Measurements from ENCODE around the gene RNASEH2B. TPM values are rescaled to one million over a fixed set of nuclear protein-coding genes. Genes with fewer than 3 reads are reported as not detected.

Gene RNASEH2B
- total RNA-seq, 1 experiment from 2014 or later: 47.3 TPM

DNA sequence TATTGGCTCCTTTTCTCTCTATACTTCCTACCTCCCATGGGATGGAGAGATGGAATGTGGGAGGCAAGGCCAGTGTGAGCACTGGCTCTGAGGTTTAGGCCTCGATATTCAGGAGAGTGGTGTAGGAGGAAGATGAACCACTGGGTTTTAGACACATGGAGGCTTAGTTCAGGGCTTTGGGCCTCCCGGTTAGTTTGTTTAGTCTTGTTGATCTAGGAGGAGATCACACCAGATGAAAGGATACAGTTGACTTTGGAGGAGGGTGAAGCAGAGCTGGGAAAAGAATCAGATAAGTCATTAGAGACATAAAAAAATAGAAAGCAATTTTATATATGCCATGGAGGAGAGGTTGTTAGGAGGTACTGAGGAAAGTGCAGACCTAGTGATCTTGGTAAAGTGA lies 30.9 kb downstream of the RNASEH2B start:
- no peak for DNase-seq
- Histone ChIP-seq H3K36me3 (replicated peaks; ENCODE audit: control insufficient read depth, insufficient read depth, low read length) (no peaks in the 10 kb centered on the region), H3K4me3 (ENCODE audit: insufficient read depth, low read depth, low read length) (no peak overlapping the region), H3K27me3 (ENCODE audit: control insufficient read depth, insufficient read depth, low read length) (no peaks in the 10 kb centered on the region)

DNA sequence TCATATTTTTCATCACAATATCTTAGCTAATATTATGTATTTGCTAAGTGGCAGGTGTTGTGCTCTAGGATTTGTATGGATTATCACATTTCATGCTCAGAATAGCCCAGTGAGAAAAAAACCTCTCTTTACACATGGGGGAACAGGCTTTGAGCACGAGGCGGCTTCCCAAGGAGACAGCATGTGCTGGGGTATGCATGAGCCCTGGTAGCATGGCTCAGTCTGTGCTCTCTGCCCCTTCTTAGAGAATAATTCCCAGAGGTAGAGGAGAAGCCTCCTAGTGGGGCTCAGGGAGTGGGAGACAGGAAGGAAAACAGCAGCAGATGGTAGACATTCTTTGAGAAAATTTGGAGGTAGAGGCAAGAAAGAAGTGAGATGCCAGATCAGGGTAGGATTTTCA lies 31.6 kb downstream of the RNASEH2B start:
- Histone ChIP-seq H3K4me3 (ENCODE audit: insufficient read depth, low read depth, low read length) (no peak overlapping the region), H3K27me3 (ENCODE audit: control insufficient read depth, insufficient read depth, low read length) (no peaks in the 10 kb centered on the region), H3K36me3 (replicated peaks; ENCODE audit: control insufficient read depth, insufficient read depth, low read length) (no peaks in the 10 kb centered on the region)
- no peak for DNase-seq

DNA sequence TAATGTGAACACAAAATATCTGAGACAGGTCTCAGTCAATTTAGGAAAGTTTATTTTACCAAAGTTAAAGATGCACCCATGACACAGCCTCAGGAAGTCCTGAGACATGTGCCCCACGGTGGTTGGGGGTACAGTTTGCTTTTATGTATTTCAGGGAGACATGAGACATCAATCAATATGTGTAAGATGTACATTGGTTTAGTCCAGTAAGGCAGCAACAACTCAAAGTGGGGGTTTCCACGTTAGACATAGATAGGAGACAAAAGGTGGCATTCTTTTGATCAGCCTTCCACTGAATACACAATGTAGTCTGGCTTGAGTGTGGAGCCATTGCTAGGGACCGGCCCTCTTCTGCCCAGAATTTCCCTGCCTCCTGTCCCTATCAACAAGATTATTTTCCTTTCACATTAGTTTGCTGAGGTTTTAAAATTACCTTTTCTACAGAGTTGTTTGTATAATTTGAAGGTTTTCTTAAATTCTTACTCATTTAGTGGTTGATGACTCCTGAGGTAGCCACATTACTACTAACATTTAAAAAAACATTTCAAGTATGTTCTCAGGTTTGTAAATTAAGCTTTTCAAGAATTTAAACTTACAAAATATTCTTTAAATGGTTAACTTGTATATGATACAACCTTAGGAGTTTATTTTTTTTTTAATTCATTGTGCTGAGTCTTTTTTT lies 33.2 kb downstream of the RNASEH2B start:
- no peak overlapping the region for H3K4me3 ChIP-seq (ENCODE audit: insufficient read depth, low read depth, low read length)
- DNase-seq: no peak
- H3K36me3 ChIP-seq (replicated peaks; ENCODE audit: control insufficient read depth, insufficient read depth, low read length): no peaks in the 10 kb centered on the region
- no peaks in the 10 kb centered on the region for H3K27me3 ChIP-seq (ENCODE audit: control insufficient read depth, insufficient read depth, low read length)

- peaks cover 1% of the 10 kb centered on the region; the same call in 1 of the 2 replicates for H3K36me3 ChIP-seq (replicated peaks; ENCODE audit: control insufficient read depth, insufficient read depth, low read length)
- DNase-seq: no peak
- no peaks in the 10 kb centered on the region for H3K27me3 ChIP-seq (ENCODE audit: control insufficient read depth, insufficient read depth, low read length)
- no peak overlapping the region for H3K4me3 ChIP-seq (ENCODE audit: insufficient read depth, low read depth, low read length)
Measured at GRCh38 chr13:50945669-50946068, 36.1 kb downstream of the RNASEH2B start.

GRCh38 chr13:50948601-50949000 lies 39.0 kb downstream of the RNASEH2B start:
- Histone ChIP-seq H3K36me3 (replicated peaks; ENCODE audit: control insufficient read depth, insufficient read depth, low read length) (peaks cover 1% of the 10 kb centered on the region; the same call in 1 of the 2 replicates), H3K27me3 (ENCODE audit: control insufficient read depth, insufficient read depth, low read length) (no peaks in the 10 kb centered on the region), H3K4me3 (ENCODE audit: insufficient read depth, low read depth, low read length) (no peak overlapping the region)
- no peak for DNase-seq

- H3K27me3 ChIP-seq (ENCODE audit: control insufficient read depth, insufficient read depth, low read length): no peaks in the 10 kb centered on the region
- peaks cover 1% of the 10 kb centered on the region; the same call in 1 of the 2 replicates for H3K36me3 ChIP-seq (replicated peaks; ENCODE audit: control insufficient read depth, insufficient read depth, low read length)
- H3K4me3 ChIP-seq (ENCODE audit: insufficient read depth, low read depth, low read length): no peak overlapping the region
- DNase-seq: no peak
Measured at GRCh38 chr13:50950849-50951248, 41.3 kb downstream of the RNASEH2B start.

- Histone ChIP-seq H3K27me3 (ENCODE audit: control insufficient read depth, insufficient read depth, low read length) (no peaks in the 10 kb centered on the region), H3K4me3 (ENCODE audit: insufficient read depth, low read depth, low read length) (no peak overlapping the region), H3K36me3 (replicated peaks; ENCODE audit: control insufficient read depth, insufficient read depth, low read length) (peaks cover 1% of the 10 kb centered on the region; the same call in 1 of the 2 replicates)
- no peak for DNase-seq
Measured at GRCh38 chr13:50951366-50951765, 41.8 kb downstream of the RNASEH2B start.

GRCh38 chr13:50955241-50955640 lies 45.6 kb downstream of the RNASEH2B start:
- no peaks in the 10 kb centered on the region for H3K27me3 ChIP-seq (ENCODE audit: control insufficient read depth, insufficient read depth, low read length)
- no peak for DNase-seq
- no peaks in the 10 kb centered on the region for H3K36me3 ChIP-seq (replicated peaks; ENCODE audit: control insufficient read depth, insufficient read depth, low read length)
- H3K4me3 ChIP-seq (ENCODE audit: insufficient read depth, low read depth, low read length): no peak overlapping the region

- no peaks in the 10 kb centered on the region for H3K36me3 ChIP-seq (replicated peaks; ENCODE audit: control insufficient read depth, insufficient read depth, low read length)
- no peak for DNase-seq
- no peaks in the 10 kb centered on the region for H3K27me3 ChIP-seq (ENCODE audit: control insufficient read depth, insufficient read depth, low read length)
- H3K4me3 ChIP-seq (ENCODE audit: insufficient read depth, low read depth, low read length): no peak overlapping the region
Measured at GRCh38 chr13:50955798-50956197, 46.2 kb downstream of the RNASEH2B start.

- no peak for DNase-seq
- Histone ChIP-seq H3K36me3 (replicated peaks; ENCODE audit: control insufficient read depth, insufficient read depth, low read length) (no peaks in the 10 kb centered on the region), H3K27me3 (ENCODE audit: control insufficient read depth, insufficient read depth, low read length) (no peaks in the 10 kb centered on the region), H3K4me3 (ENCODE audit: insufficient read depth, low read depth, low read length) (no peak overlapping the region)
Measured at GRCh38 chr13:50957620-50958019, 48.0 kb downstream of the RNASEH2B start.

DNA sequence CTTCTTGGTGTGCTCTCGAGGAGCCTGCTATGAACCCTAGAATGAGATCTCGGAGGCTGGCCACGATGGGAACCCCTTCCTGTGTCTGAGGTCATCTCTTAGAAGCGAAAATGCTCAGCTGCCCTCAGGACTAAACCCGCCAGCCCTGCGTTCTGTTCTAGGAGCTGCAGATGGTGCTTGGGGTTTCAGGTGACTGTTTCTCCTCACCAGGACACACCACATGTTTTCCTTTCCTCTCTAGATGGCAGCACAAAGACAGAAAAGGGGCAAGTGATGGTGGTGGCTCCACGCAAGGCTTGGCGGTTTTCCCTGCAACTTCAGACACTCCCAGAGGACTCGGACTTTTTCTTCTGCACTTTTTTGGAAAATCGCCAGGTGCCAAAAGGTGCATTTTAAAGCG lies 60.1 kb downstream of the RNASEH2B start:
- Histone ChIP-seq H3K27me3 (ENCODE audit: control insufficient read depth, insufficient read depth, low read length) (no peaks in the 10 kb centered on the region), H3K4me3 (ENCODE audit: insufficient read depth, low read depth, low read length) (no peak overlapping the region), H3K36me3 (replicated peaks; ENCODE audit: control insufficient read depth, insufficient read depth, low read length) (no peaks in the 10 kb centered on the region; the same call in 1 of the 2 replicates)
- peak; percentile 62 for DNase-seq

GRCh38 chr13:50970956-50971355 lies 61.4 kb downstream of the RNASEH2B start:
- DNase-seq: no peak
- Histone ChIP-seq H3K27me3 (ENCODE audit: control insufficient read depth, insufficient read depth, low read length) (no peaks in the 10 kb centered on the region), H3K4me3 (ENCODE audit: insufficient read depth, low read depth, low read length) (no peak overlapping the region), H3K36me3 (replicated peaks; ENCODE audit: control insufficient read depth, insufficient read depth, low read length) (no peaks in the 10 kb centered on the region)

DNA sequence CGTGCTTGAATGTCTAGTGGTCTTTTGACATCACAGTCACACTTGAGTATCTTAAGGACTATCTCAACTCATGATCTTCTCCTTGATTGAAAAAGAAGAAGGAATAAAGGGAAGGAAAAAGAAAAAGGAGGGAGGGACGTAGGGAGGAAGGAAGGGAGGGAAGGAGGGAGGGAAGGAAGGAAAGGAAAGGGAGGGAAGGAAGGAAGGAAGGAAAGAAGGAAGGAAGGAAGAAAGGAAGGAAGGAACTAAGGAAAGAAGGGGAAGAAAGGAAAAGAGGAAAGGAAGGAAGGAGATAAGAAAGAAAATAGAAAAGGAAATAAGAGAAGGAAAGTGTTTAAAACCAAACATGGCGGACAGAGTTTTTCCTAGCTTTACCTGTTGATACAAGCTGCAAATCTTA lies 64.7 kb downstream of the RNASEH2B start:
- Histone ChIP-seq H3K27me3 (ENCODE audit: control insufficient read depth, insufficient read depth, low read length) (no peaks in the 10 kb centered on the region), H3K4me3 (ENCODE audit: insufficient read depth, low read depth, low read length) (no peak overlapping the region), H3K36me3 (replicated peaks; ENCODE audit: control insufficient read depth, insufficient read depth, low read length) (no peaks in the 10 kb centered on the region)
- DNase-seq: no peak

DNA sequence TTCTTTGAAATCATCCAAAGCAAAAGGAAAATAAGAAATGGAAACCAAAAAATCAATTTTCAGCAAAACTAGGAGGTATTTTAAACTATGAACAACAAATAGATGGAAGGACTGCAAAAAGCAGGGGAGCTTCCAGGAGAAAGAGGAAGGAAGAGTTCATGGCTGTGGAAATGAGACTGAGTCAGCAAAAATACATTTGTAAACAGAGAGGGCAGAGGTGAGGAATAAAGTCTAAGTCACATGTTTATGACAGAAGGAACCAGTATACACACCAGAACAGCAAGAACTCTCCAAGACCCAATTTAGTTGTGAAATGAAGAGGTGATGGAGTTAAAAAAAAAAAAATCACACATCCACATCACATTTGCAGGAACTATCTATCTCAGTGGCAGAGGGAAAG lies 69.6 kb downstream of the RNASEH2B start:
- Histone ChIP-seq H3K4me3 (ENCODE audit: insufficient read depth, low read depth, low read length) (no peak overlapping the region), H3K36me3 (replicated peaks; ENCODE audit: control insufficient read depth, insufficient read depth, low read length) (no peaks in the 10 kb centered on the region), H3K27me3 (ENCODE audit: control insufficient read depth, insufficient read depth, low read length) (no peaks in the 10 kb centered on the region)
- no peak for DNase-seq

DNA sequence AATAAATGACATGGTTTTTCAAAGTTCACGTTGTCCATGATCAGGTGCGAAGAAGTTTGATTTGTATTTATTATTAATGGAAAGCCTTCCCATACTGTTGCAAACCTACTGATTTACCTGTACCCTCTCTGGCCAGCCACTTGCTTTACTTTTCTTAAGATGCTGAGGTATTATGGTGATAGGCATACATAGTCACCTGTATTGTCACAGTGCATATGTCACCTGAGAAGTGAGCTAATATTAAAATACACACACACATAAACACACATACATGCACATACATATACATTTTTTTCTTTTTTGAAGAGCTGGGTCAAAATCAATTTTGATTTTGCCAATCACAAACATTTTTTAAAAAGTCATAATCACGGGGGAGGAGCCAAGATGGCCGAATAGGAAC lies 72.1 kb downstream of the RNASEH2B start:
- no peaks in the 10 kb centered on the region for H3K27me3 ChIP-seq (ENCODE audit: control insufficient read depth, insufficient read depth, low read length)
- no peaks in the 10 kb centered on the region for H3K36me3 ChIP-seq (replicated peaks; ENCODE audit: control insufficient read depth, insufficient read depth, low read length)
- no peak for DNase-seq
- H3K4me3 ChIP-seq (ENCODE audit: insufficient read depth, low read depth, low read length): peak overlapping the region; percentile 41

- H3K27me3 ChIP-seq (ENCODE audit: control insufficient read depth, insufficient read depth, low read length): peaks cover 5% of the 10 kb centered on the region
- no peaks in the 10 kb centered on the region for H3K36me3 ChIP-seq (replicated peaks; ENCODE audit: control insufficient read depth, insufficient read depth, low read length)
- no peak overlapping the region for H3K4me3 ChIP-seq (ENCODE audit: insufficient read depth, low read depth, low read length)
- peak; percentile 42 for DNase-seq
Measured at GRCh38 chr13:50989476-50989875, 79.9 kb downstream of the RNASEH2B start.

All from H7 (cell line).